GM12878 (cell line): ENCODE data around the gene COMMD1. TPM values are rescaled to one million over a fixed set of nuclear protein-coding genes. Genes with fewer than 3 reads are reported as not detected.

ENCODE experiments used
- ATAC-seq: fragments of 200-7000 bp; cut with Tn5 transposase; 3 replicates; pipeline ENCODE4 v1.9.1; 2020; ENCODE audit warnings: mild to moderate bottlenecking, moderate library complexity
- BruUV-seq: library from RNA; stranded (reverse); fragments of 400-500 nt; replicated peaks from 2 replicates; lab custom pipeline; 2021; lab: Mats Ljungman, UMichigan
- CTCF ChIA-PET: fragments of 300-600 bp; sonication (Branson Sonifier 250); formaldehyde crosslinking; extraction: SDS; loops from one replicate; lab custom pipeline; 2021; ENCODE audit warnings: inconsistent platforms; lab: Yijun Ruan, JAX
- POLR2A ChIA-PET: fragments of 350-600 bp; formaldehyde crosslinking; extraction: SDS; loops from one replicate; lab custom pipeline; 2021; ENCODE audit warnings: inconsistent platforms; lab: Charles Lee
- RAD21 ChIA-PET: fragments of 300-600 bp; sonication (Branson Sonifier 250); formaldehyde crosslinking; loops from one replicate; lab custom pipeline; 2023; ENCODE audit warnings: antibody characterized with exemption; ENCODE audit not compliant: unreplicated experiment; lab: Charles Lee
- SMC1A ChIA-PET: fragments of 300-600 bp; sonication (Branson Sonifier 250); formaldehyde crosslinking; loops from one replicate; lab custom pipeline; 2023; ENCODE audit not compliant: unreplicated experiment, uncharacterized antibody; lab: Charles Lee
- DNase-seq: peaks from one replicate; pipeline ENCODE4 v3.0.0-alpha.2; 2011; ENCODE audit warnings: low read depth, low spot score
- FAIRE-seq: peaks from 3 replicates; lab custom pipeline; 2011; peaks lifted over from hg19 to GRCh38; lab: Jason Lieb, UNC
- H2AFZ ChIP-seq: 2 replicates; pipeline ENCODE4 v1.6.0; 2011; ENCODE audit warnings: low read depth, low read length, control low read depth; ENCODE audit not compliant: control insufficient read depth
- H3K27ac ChIP-seq: 2 replicates; pipeline ENCODE4 v1.5.1; 2011; ENCODE audit warnings: control low read depth; ENCODE audit not compliant: control insufficient read depth, insufficient read depth
- H3K27me3 ChIP-seq, 2 experiments: replicated peaks in 1 of 2; 2 replicates each; pipeline versions ENCODE4 v1.6.0 to v1.6.1; 2011; ENCODE audit warnings: low read length in 1 of 2; ENCODE audit not compliant: control insufficient read depth in 2 of 2, insufficient read depth in 2 of 2
- H3K36me3 ChIP-seq, 2 experiments: 2 replicates each; pipeline ENCODE4 v1.5.1; 2011; ENCODE audit warnings: low read length in 1 of 2; ENCODE audit not compliant: control insufficient read depth in 2 of 2, insufficient read depth in 2 of 2
- H3K4me1 ChIP-seq: 2 replicates; pipeline ENCODE4 v1.6.1; 2011; ENCODE audit warnings: mild to moderate bottlenecking, low read length, moderate library complexity, mixed read lengths; ENCODE audit not compliant: control insufficient read depth, insufficient read depth
- H3K4me2 ChIP-seq: 2 replicates; pipeline ENCODE4 v1.6.0; 2011; ENCODE audit warnings: control low read depth; ENCODE audit not compliant: control insufficient read depth, insufficient read depth
- H3K4me3 ChIP-seq: fragments of 200-600 bp; sonication (generic); 2 replicates; pipeline ENCODE4 v1.5.1; 2016
- H3K79me2 ChIP-seq: 2 replicates; pipeline ENCODE4 v1.6.0; 2011; ENCODE audit warnings: low read length; ENCODE audit not compliant: control insufficient read depth, insufficient read depth
- H3K9ac ChIP-seq: 2 replicates; pipeline ENCODE4 v1.8.0; 2011; ENCODE audit warnings: low read length, control low read depth, mixed read lengths; ENCODE audit not compliant: control insufficient read depth, insufficient read depth
- H3K9me3 ChIP-seq: replicated peaks from 3 replicates; pipeline ENCODE4 v1.5.1; 2011; ENCODE audit warnings: mild to moderate bottlenecking, low read length; ENCODE audit not compliant: control insufficient read depth, insufficient read depth
- H4K20me1 ChIP-seq: 2 replicates; pipeline ENCODE4 v1.6.0; 2011; ENCODE audit not compliant: control insufficient read depth, insufficient read depth
- CHD2 ChIP-seq: IDR thresholded peaks from 2 replicates; pipeline ENCODE4 v1.6.1; 2011; ENCODE audit warnings: low read depth, low read length, improper control_type of control experiment, borderline replicate concordance
- CHD4 ChIP-seq: fragments of 200-600 bp; sonication (generic); IDR thresholded peaks from 2 replicates; pipeline ENCODE4 v1.6.1; 2016; ENCODE audit warnings: mild to moderate bottlenecking
- FOXM1 ChIP-seq: IDR thresholded peaks from 2 replicates; pipeline ENCODE4 v1.6.1; 2012; ENCODE audit warnings: low read depth, mild to moderate bottlenecking, inconsistent platforms, low read length, moderate library complexity
- HCFC1 ChIP-seq: fragments of 150-350 bp; IDR thresholded peaks from 2 replicates; pipeline ENCODE4 v1.6.1; 2014; ENCODE audit warnings: low read length
- HDGF ChIP-seq: fragments of 450-650 bp; IDR thresholded peaks from 2 replicates; pipeline ENCODE4 v1.6.1; 2016; ENCODE audit warnings: antibody characterized with exemption
- KDM1A ChIP-seq: fragments of 200-600 bp; sonication (generic); IDR thresholded peaks from 2 replicates; pipeline ENCODE4 v1.6.1; 2016; ENCODE audit warnings: borderline replicate concordance
- MEF2A ChIP-seq: IDR thresholded peaks from 2 replicates; pipeline ENCODE4 v1.6.1; 2011; ENCODE audit warnings: low read depth, mild to moderate bottlenecking, low read length, moderate library complexity; ENCODE audit not compliant: insufficient read depth
- MYB ChIP-seq: fragments of 150-350 bp; IDR thresholded peaks from 2 replicates; pipeline ENCODE4 v1.6.1; 2014; ENCODE audit warnings: mild to moderate bottlenecking, low read depth, low read length, borderline replicate concordance
- NFYA ChIP-seq: IDR thresholded peaks from 2 replicates; pipeline ENCODE4 v1.6.1; 2011; ENCODE audit warnings: low read depth, mild to moderate bottlenecking, low read length, improper control_type of control experiment, borderline replicate concordance
- NR2C2 ChIP-seq: IDR thresholded peaks from 2 replicates; pipeline ENCODE4 v1.6.1; 2011; ENCODE audit warnings: borderline replicate concordance, low read depth; ENCODE audit not compliant: control insufficient read depth, insufficient read length
- POLR2AphosphoS5 ChIP-seq: IDR thresholded peaks from 2 replicates; pipeline ENCODE4 v1.6.1; 2011; ENCODE audit warnings: mild to moderate bottlenecking, low read length, inconsistent platforms
- RBBP5 ChIP-seq: fragments of 200-600 bp; sonication (generic); conservative IDR thresholded peaks from 2 replicates; pipeline ENCODE4 v1.6.1; 2016
- SREBF2 ChIP-seq: IDR thresholded peaks from 2 replicates; pipeline ENCODE4 v1.6.1; 2012; ENCODE audit warnings: mild to moderate bottlenecking, low read length
- SUZ12 ChIP-seq: fragments of 200-600 bp; sonication (generic); IDR thresholded peaks from one replicate; pipeline ENCODE4 v1.6.1; 2018; ENCODE audit warnings: antibody characterized with exemption, mild to moderate bottlenecking; ENCODE audit not compliant: unreplicated experiment
- TAF1 ChIP-seq: IDR thresholded peaks from 2 replicates; pipeline ENCODE4 v1.6.1; 2011; ENCODE audit warnings: mild to moderate bottlenecking, low read depth, low read length, borderline replicate concordance
- USF1 ChIP-seq: IDR thresholded peaks from 2 replicates; pipeline ENCODE4 v1.6.1; 2011; ENCODE audit warnings: borderline replicate concordance, low read depth, mild to moderate bottlenecking, moderate library complexity, mixed read lengths, low read length; ENCODE audit not compliant: insufficient read depth; ENCODE audit errors: extremely low read length
- USF2 ChIP-seq: IDR thresholded peaks from 2 replicates; pipeline ENCODE4 v1.6.1; 2011; ENCODE audit warnings: low read depth, low read length, improper control_type of control experiment, borderline replicate concordance
- YBX1 ChIP-seq: fragments of 450-650 bp; IDR thresholded peaks from 2 replicates; pipeline ENCODE4 v1.6.1; 2016; ENCODE audit warnings: antibody characterized with exemption
- ZSCAN29 ChIP-seq: fragments of 450-650 bp; IDR thresholded peaks from 2 replicates; pipeline ENCODE4 v1.6.1; 2017; ENCODE audit warnings: mild to moderate bottlenecking, moderate library complexity
- WGBS: methylation state at CpG from one replicate; pipeline ENCODE4 v1.1.6; 2016; ENCODE audit warnings: low lambda C conversion rate; ENCODE audit not compliant: insufficient replicate concordance, insufficient coverage; ENCODE audit errors: missing lambda C conversion rate; 5-methylcytosine and 5-hydroxymethylcytosine counted together
- in situ Hi-C: fragments of 300-500 bp; cut with MboI; formaldehyde crosslinking; loops from 9 replicates; pipeline ENCODE4 v1.14.3; 2018; ENCODE audit warnings: mixed read lengths
- intact Hi-C: fragments of 100-400 bp; cut with micrococcal nuclease; formaldehyde crosslinking; loops from one replicate; pipeline ENCODE4 v1.14.2; 2022; ENCODE audit not compliant: unreplicated experiment
- polyA plus RNA-seq, 11 experiments: library from polyadenylated mRNA; depleted of rRNA in 4 of 11; unstranded in 6 of 11; stranded (reverse) in 5 of 11; fragments of >200 nt; fragmentation: Nextera tagmentation in 4 of 11; fragmentation: Illumina TruSeq in 1 of 11; extraction: Ambion mirVana in 4 of 11; extraction: Trizol in 1 of 11; gene quantifications; 1 replicate in 1 of 11; 2 replicates in 10 of 11; pipeline versions ENCODE4 v1.2.1 to v1.2.3, GENCODE V29; 2011 to 2016; ENCODE audit warnings: inconsistent platforms in 2 of 11, missing spikeins in 2 of 11, low read depth in 1 of 11
- total RNA-seq, 4 experiments: library from RNA; depleted of rRNA in 3 of 4; stranded (reverse); fragments of >200 nt in 3 of 4; fragmentation: Illumina TruSeq in 1 of 4; extraction: Trizol in 1 of 4; gene quantifications; 2 replicates each; pipeline versions ENCODE4 v1.2.1 to v1.2.3, GENCODE V29; 2013 to 2021
- TF ChIP-seq, protein P1 (sequence below): fragments of 450-650 bp; formaldehyde crosslinking; IDR thresholded peaks from 2 replicates; pipeline ENCODE4 v1.5.0; 2022; ENCODE audit warnings: mild to moderate bottlenecking, missing genetic modification characterization

Gene COMMD1
- total and polyA plus RNA-seq, 10 of the 15 experiments (the other 5 are each of a cell fraction or from before 2014, with no cell fraction given) = 39.7 to 210 (median 53.7) TPM

DNA sequence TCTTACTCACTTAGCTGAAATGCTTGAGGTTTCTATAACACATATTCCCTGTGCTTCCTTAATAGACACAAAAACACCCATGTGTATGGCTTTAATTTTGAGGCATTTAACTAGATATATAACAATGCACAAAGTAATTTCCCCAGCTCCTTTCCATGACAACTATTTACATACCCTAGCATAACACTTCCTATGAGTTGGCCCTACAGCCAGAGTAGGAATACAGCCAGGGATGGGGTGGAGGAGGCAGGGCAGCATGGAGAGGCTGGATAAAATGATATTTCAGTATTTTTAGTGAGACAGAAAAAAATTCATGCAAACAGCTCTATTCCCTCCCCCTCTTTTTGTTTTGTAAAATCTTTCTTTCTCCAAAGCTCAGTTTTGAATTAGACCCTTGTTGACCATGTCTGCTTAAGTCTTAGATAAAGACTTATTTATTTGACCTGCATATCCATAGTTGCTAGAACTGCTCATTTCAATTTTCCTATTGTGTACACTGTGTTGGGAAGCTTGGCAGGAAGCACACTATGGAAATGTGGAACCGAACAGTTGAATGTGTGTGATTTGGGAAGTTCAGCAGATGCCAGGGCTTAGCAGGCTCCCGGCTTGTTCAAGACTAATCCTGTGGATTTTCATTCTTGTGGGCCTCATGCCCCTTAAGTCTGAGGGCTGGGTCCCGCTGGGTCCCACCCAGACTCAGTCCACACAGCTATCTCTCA is 279.2 kb downstream of the COMMD1 start:
- H3K4me1 ChIP-seq = peaks cover 5% of the 10 kb centered on the region; the same call in 1 of the 2 replicates
- 63% methylated on average over 3 of the region's 3 CpGs for WGBS
- H3K4me2 ChIP-seq = no peak overlapping the region
- FAIRE-seq (no peak), DNase-seq (no peak), ATAC-seq (no peak)
- H3K9me3 ChIP-seq = no peaks in the 10 kb centered on the region
- ChIA-PET CTCF (interaction anchor here (0.6 to 1.3 kb wide), 2 partner anchors 16 kb away, joined by 3 to 4 read pairs; no protein-coding TSS in a partner anchor), SMC1A (interaction anchor here (2.1 kb wide), 1 partner anchor 9 kb away, joined by 8 read pairs; no protein-coding TSS in a partner anchor), POLR2A (no interaction called here), RAD21 (no interaction called here)
- H3K27me3 ChIP-seq = no peaks in the 10 kb centered on the region
- no peak overlapping the region for H2AFZ ChIP-seq
- intact Hi-C loops = no loop called here
- no peaks in the 10 kb centered on the region for H3K79me2 ChIP-seq
- H3K9ac ChIP-seq = no peak overlapping the region
- H3K36me3 ChIP-seq = no peaks in the 10 kb centered on the region
- H3K4me3 ChIP-seq = no peak overlapping the region
- BruUV-seq = no TSS peak
- in situ Hi-C loops = no loop called here
- H4K20me1 ChIP-seq = no peaks in the 10 kb centered on the region
- no peak overlapping the region for H3K27ac ChIP-seq
- TF ChIP-seq SUZ12 = no peak
- TF ChIP-seq USF1 = no peak
- no peak for TF ChIP-seq USF2
- TF ChIP-seq ZSCAN29 = no peak
- no peak for TF ChIP-seq SREBF2
- TF ChIP-seq HCFC1 = no peak
- TF ChIP-seq RBBP5 = no peak
- no peak for TF ChIP-seq FOXM1
- no peak for TF ChIP-seq MYB
- no peak for TF ChIP-seq HDGF
- TF ChIP-seq CHD2 = no peak
- no peak for TF ChIP-seq NFYA
- TF ChIP-seq TAF1 = no peak
- no peak for TF ChIP-seq CHD4
- TF ChIP-seq, protein P1, sequence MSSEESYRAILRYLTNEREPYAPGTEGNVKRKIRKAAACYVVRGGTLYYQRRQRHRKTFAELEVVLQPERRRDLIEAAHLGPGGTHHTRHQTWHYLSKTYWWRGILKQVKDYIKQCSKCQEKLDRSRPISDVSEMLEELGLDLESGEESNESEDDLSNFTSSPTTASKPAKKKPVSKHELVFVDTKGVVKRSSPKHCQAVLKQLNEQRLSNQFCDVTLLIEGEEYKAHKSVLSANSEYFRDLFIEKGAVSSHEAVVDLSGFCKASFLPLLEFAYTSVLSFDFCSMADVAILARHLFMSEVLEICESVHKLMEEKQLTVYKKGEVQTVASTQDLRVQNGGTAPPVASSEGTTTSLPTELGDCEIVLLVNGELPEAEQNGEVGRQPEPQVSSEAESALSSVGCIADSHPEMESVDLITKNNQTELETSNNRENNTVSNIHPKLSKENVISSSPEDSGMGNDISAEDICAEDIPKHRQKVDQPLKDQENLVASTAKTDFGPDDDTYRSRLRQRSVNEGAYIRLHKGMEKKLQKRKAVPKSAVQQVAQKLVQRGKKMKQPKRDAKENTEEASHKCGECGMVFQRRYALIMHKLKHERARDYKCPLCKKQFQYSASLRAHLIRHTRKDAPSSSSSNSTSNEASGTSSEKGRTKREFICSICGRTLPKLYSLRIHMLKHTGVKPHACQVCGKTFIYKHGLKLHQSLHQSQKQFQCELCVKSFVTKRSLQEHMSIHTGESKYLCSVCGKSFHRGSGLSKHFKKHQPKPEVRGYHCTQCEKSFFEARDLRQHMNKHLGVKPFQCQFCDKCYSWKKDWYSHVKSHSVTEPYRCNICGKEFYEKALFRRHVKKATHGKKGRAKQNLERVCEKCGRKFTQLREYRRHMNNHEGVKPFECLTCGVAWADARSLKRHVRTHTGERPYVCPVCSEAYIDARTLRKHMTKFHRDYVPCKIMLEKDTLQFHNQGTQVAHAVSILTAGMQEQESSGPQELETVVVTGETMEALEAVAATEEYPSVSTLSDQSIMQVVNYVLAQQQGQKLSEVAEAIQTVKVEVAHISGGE (CRISPR knock-in tag) = no peak
- TF ChIP-seq POLR2AphosphoS5 = no peak
- TF ChIP-seq YBX1 = no peak
- TF ChIP-seq KDM1A = no peak
- no peak for TF ChIP-seq MEF2A
- TF ChIP-seq NR2C2 = no peak
